ENCODE measurements around the gene ARL16.

- TF ChIP-seq EZH2 (IDR thresholded peaks at IDR 0.05; ENCODE audit: borderline replicate concordance, low read depth, low read length, severe bottlenecking) (no peak), CTCF (IDR thresholded peaks at IDR 0.05; ENCODE audit: extremely low read depth in 1 of 2, insufficient read depth in 1 of 2, low read depth in 1 of 2, low read length in 2 of 2) (no peak), MAX (IDR thresholded peaks at IDR 0.05; ENCODE audit: insufficient read depth, insufficient read length) (peak; percentile 89), POLR2A (IDR thresholded peaks at IDR 0.05; ENCODE audit: low read depth, low read length) (no peak), JUN (IDR thresholded peaks at IDR 0.05; ENCODE audit: borderline replicate concordance, insufficient read depth, insufficient read length, low read depth) (peak; percentile 51), MYC (IDR thresholded peaks at IDR 0.05; ENCODE audit: low read depth, low read length) (no peak), FOS (IDR thresholded peaks at IDR 0.05; ENCODE audit: borderline replicate concordance, insufficient read depth, low read length) (no peak), POLR2AphosphoS5 (IDR thresholded peaks at IDR 0.05; ENCODE audit: insufficient read depth, low read depth, low read length) (no peak), GATA2 (IDR thresholded peaks at IDR 0.05; ENCODE audit: insufficient read depth, insufficient read length, low read depth, low read length) (no peak)
Measured at GRCh38 chr17:81684442-81684911, 880 bp upstream of the ARL16 start.

Measured in endothelial cell of umbilical vein (primary cell).